Measurements from ENCODE around the gene TASP1.
"Not testable (repeated sequence)": the region's sequence is repeated elsewhere in the genome, so short reads cannot be mapped to it uniquely, and the experiment has no call there.

TASP1 gene

DNA sequence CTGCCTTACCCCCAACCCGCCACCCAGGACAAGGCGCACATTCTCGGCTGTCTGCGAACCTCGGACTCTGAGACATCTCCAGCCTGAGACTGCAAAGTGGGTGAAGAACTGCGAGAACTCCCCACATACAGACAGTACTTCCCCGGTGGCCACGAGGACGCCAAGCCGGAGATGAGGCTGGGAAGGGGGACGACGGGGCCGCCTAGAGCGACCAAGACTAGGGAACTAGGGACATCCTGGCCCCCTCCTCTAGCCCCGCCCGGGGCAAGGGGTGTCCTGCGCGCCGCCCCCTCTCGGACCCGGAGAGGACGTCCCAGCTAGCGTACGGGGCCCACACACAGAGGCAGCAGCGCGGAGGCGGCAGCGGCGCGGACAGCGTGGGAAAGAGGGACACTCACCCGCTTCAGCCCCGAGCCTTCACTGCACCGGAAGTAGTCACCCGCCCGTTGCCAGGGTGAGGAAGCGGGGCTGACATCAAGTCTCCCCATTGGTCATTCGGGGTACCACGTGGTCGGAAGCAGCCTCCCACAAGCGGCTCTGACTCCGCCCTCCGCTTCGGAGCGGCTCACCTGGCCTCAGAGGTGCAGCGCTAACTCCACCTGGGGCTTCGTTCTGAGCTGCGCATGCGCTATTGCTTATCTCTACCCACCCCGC lies at the start of gene TASP1:
TSS of gene TASP1 (minus strand) at position 437 of the 654 bp plus-strand sequence. CDS start 8,854 bp downstream, outside the sequence.
- DNase-seq: peak; percentile 97

GRCh38 chr20:13687815-13688214 lies 49.1 kb upstream of the TASP1 start:
- DNase-seq: no peak

- DNase-seq: no peak
These were observed 46.9 kb upstream of the TASP1 start for GRCh38 chr20:13685623-13686022.

DNA sequence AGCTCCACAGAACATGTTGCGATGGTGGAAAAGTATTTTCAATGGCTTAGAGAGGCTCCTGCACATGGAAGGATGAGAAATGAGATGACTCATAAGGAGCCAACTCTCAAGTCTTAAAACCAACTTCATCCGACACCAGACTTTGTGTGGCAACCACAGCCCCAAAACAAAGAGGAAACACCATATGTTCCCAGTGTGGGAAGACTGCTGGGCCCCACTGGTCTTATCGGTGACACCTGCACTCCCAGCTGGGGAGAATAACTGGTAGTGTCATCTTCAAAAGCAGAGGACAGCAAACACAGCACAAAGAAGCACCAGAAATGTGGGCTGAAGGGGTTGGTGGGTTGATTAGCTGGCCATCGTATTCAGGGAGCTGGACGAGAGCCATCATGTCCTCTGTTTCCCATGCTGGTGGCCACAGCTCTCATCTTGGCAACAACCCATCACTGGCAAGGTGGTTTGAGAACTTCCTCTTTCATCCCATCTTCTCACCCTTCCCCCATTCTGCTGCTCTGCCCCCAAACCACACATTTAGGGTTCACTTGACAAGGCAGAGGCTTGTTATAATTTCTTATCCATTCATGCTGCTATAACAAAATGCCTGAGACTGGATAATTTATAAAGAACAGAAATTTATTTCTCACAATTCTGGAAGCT lies 46.0 kb upstream of the TASP1 start:
- no peak for DNase-seq

GRCh38 chr20:13683833-13684232 lies 45.1 kb upstream of the TASP1 start:
- DNase-seq: no peak

DNA sequence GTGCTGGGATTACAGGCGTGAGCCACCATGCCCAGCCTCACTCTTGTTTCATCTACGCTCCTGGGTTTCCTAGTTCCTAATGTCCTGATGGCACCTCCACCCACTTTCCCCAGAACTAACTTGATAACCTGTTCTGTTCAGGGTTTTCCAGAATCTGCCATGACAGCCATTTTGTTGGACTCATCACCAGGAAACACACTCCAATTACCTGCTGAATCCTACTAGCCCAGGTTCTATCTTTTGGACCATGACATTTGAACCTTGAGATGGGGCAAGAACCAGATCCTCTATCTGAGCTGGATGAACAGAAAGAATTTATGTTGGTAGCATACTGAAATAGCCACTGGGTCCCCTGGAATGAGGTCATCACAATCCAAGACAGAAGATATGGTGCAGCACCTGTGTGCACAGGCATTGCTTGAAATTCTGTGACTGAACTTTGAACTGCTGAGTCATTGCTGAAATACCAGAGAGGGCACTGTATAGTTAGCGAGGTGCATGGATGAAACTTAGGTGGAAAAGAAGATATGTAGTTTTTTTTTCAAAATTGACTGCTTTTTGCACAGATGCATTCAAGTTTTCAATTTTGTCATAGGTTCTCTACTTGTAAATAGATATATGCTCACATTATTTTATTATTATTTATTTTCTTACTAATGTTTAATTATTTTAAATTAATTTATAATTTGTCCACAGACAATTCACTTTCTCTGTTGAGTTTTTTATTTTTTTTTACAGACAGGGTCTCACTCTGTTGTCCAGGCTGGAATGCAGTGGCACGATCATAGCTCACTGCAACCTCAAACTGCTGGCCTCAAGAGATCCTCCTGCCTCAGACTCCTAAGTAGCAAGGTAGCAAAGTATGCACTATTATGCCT lies 42.8 kb upstream of the TASP1 start:
- no peak for DNase-seq

- DNase-seq: no peak
These were observed 40.2 kb upstream of the TASP1 start for GRCh38 chr20:13678944-13679343.

DNA sequence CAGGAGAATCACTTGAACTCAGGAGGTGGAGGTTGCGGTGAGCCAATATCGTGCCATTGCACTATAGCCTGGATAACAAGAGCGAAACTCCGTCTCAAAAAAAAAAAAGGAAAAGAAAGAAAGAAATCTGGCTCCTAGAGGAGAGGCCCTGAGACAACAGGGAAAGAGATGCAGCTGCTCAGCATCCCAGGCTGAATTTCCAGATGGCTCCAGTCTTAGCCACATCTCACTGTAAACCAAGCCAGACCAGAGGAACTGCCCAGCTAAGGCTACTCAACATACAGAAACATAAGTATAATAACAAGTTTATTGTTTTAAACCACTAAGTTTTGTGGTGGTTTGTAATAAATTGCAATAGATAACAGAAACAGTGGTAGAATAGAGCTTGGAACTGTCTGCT lies 38.5 kb upstream of the TASP1 start:
- no peak for DNase-seq

GRCh38 chr20:13676682-13677081 lies 38.0 kb upstream of the TASP1 start:
- no peak for DNase-seq

- DNase-seq: no peak
These were observed 34.0 kb upstream of the TASP1 start for GRCh38 chr20:13672690-13673089.

GRCh38 chr20:13671916-13672378 lies 33.2 kb upstream of the TASP1 start:
- no peak for DNase-seq

DNA sequence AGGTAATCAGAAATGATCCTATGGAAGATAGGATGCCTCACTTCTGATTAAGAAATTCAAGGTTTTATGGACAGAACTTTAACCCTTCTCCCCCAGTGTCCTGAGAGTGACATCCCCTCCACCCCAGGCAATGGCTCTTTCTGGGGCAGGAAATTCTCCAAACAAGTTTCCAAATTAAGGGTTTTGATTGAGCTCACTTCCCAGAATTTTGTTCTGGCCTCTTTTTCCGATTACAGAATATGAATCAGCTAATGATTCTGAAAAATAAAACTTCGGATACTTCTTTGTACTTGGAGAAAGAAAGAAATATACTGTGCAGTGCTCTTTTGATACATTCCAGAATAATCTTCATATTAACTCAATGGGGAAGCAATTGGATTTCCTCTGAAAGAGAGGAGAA lies 32.8 kb upstream of the TASP1 start:
- DNase-seq: no peak

GRCh38 chr20:13670160-13670559 lies 31.4 kb upstream of the TASP1 start:
- DNase-seq: no peak

GRCh38 chr20:13665709-13666395 lies 27.1 kb upstream of the TASP1 start:
- DNase-seq: no peak

DNA sequence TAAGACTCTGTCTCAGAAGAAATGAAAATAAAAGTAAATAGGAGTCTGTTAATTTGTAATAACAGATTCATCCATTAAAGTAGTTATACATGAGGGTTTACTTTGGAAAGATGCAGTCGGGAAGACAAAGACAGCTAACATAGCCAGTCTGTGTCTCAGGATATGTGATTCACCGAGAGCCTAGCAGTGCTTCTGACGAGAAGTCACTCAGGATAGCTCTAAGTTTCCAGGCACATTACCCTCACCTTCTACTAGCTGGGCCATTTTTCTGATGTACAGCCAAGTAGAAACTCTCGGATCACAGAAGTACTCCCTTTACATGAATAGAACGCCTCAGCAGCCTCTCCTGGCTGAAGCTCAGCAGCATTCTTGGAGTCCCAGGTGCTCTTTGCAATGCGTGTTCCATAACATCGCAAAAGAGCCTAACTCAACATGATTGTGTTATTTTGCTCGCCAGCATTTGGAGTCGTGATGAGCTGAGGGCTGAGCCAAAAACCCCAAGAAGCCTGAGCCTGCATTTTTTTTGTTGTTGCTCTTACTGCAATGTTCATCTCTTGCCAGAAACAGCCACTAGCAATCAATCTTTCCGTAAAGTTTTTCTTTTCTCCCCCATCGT lies 22.4 kb upstream of the TASP1 start:
- no peak for DNase-seq

GRCh38 chr20:13659288-13659687 lies 20.6 kb upstream of the TASP1 start:
- DNase-seq: no peak

GRCh38 chr20:13658060-13658459 lies 19.3 kb upstream of the TASP1 start:
- DNase-seq: not testable (repeated sequence)

GRCh38 chr20:13656721-13657368 lies 18.1 kb upstream of the TASP1 start:
- no peak for DNase-seq

- DNase-seq: no peak
These were observed 15.8 kb upstream of the TASP1 start for GRCh38 chr20:13654463-13655023.

- no peak for DNase-seq
These were observed 11.7 kb upstream of the TASP1 start for GRCh38 chr20:13650474-13650873.

Data from activated CD8-positive, alpha-beta memory T cell treated with anti-CD3 and anti-CD28 coated beads for 24 hours (primary cell).